Panc1 (cell line): ENCODE measurements around the gene DLG2. TPM values are rescaled to one million over a fixed set of nuclear protein-coding genes. Genes with fewer than 3 reads are reported as not detected.

Experiments
- ATAC-seq: fragments of 200-7000 bp; cut with Tn5 transposase; 2 replicates; pipeline ENCODE4 v1.9.1; 2020; ENCODE audit warnings: mild to moderate bottlenecking, moderate library complexity
- BruUV-seq: library from RNA; stranded (reverse); fragments of 400-500 nt; replicated peaks from 2 replicates; lab custom pipeline; 2021; lab: Mats Ljungman, UMichigan
- CTCF ChIA-PET: fragments of 300-600 bp; sonication (Branson Sonifier 250); formaldehyde crosslinking; loops from one replicate; lab custom pipeline; 2022; ENCODE audit warnings: antibody characterized with exemption; lab: Charles Lee
- POLR2A ChIA-PET: fragments of 300-600 bp; sonication (Branson Sonifier 250); formaldehyde crosslinking; loops from one replicate; lab custom pipeline; 2022; ENCODE audit warnings: antibody characterized with exemption; lab: Charles Lee
- DNase-seq: peaks from one replicate; pipeline ENCODE4 v3.0.0-alpha.2; 2010; ENCODE audit warnings: low read depth, low spot score
- H3K27ac ChIP-seq: 2 replicates; pipeline ENCODE4 v1.5.1; 2011; ENCODE audit warnings: mild to moderate bottlenecking, low read length, inconsistent platforms
- H3K27me3 ChIP-seq: fragments of 200-500 bp; sonication (Bioruptor generic); 2 replicates; pipeline ENCODE4 v1.6.0; 2014; ENCODE audit warnings: low read length, inconsistent platforms; ENCODE audit not compliant: control insufficient read depth, insufficient read depth
- H3K36me3 ChIP-seq: fragments of 200-500 bp; sonication (Bioruptor generic); 2 replicates; pipeline ENCODE4 v1.5.1; 2014; ENCODE audit warnings: inconsistent platforms, mild to moderate bottlenecking, low read length, moderate library complexity; ENCODE audit not compliant: control insufficient read depth, insufficient read depth
- H3K4me1 ChIP-seq: 2 replicates; pipeline ENCODE4 v1.5.1; 2011; ENCODE audit warnings: inconsistent platforms, mild to moderate bottlenecking, low read length, moderate library complexity; ENCODE audit not compliant: control insufficient read depth, insufficient read depth
- H3K4me3 ChIP-seq, 2 experiments: 2 replicates each; pipeline ENCODE4 v1.5.1; 2011 to 2012; ENCODE audit warnings: low read depth in 2 of 2, low read length in 2 of 2, mild to moderate bottlenecking in 2 of 2, inconsistent platforms in 1 of 2, moderate library complexity in 1 of 2
- H3K9me3 ChIP-seq: fragments of 200-500 bp; sonication (Bioruptor generic); 2 replicates; pipeline ENCODE4 v1.5.1; 2014; ENCODE audit warnings: low read depth, mild to moderate bottlenecking, inconsistent platforms, low read length, moderate library complexity; ENCODE audit not compliant: control insufficient read depth, insufficient read depth
- CTCF ChIP-seq: fragments of 450-650 bp; IDR thresholded peaks from 2 replicates; pipeline ENCODE4 v1.5.1; 2017; ENCODE audit warnings: mild to moderate bottlenecking
- POLR2AphosphoS5 ChIP-seq: IDR thresholded peaks from 2 replicates; pipeline ENCODE4 v1.6.1; 2012; ENCODE audit warnings: mild to moderate bottlenecking, low read depth, low read length, moderate library complexity
- REST ChIP-seq, 2 experiments: IDR thresholded peaks; 2 replicates each; pipeline ENCODE4 v1.6.1; 2011 to 2012; ENCODE audit warnings: low read depth in 2 of 2, control low read depth in 1 of 2, low read length in 1 of 2, mild to moderate bottlenecking in 1 of 2, moderate library complexity in 1 of 2; ENCODE audit not compliant: insufficient read depth in 1 of 2
- SIN3A ChIP-seq: IDR thresholded peaks from 2 replicates; pipeline ENCODE4 v1.6.1; 2012; ENCODE audit warnings: low read depth, mild to moderate bottlenecking, low read length, moderate library complexity, borderline replicate concordance; ENCODE audit not compliant: insufficient read depth
- TCF7L2 ChIP-seq: IDR thresholded peaks from 2 replicates; pipeline ENCODE4 v1.6.1; 2011; ENCODE audit warnings: mild to moderate bottlenecking, low read depth, low read length, inconsistent platforms
- in situ Hi-C: cut with HindIII; loops from 2 replicates; pipeline ENCODE4 v1.10.0; 2016; ENCODE audit warnings: low sequenced_read_pairs, low pct_unique_long_range_greater_than_20kb
- intact Hi-C: fragments of 100-400 bp; cut with micrococcal nuclease; formaldehyde crosslinking; loops from one replicate; pipeline ENCODE4 v1.10.0; 2022; ENCODE audit not compliant: unreplicated experiment
- total RNA-seq: library from RNA; stranded (reverse); gene quantifications from one replicate; pipeline ENCODE4 v1.2.1, GENCODE V29; 2021; ENCODE audit not compliant: unreplicated experiment

The DLG2 gene
- total RNA-seq, 1 experiment from 2014 or later, result 4.2 TPM

- BruUV-seq, result no TSS peak
- TF ChIP-seq REST (IDR thresholded peaks at IDR 0.05; ENCODE audit: insufficient read depth in 1 of 2, low read depth in 2 of 2, low read length in 1 of 2) (no peak), SIN3A (no peak), TCF7L2 (no peak), CTCF (no peak), POLR2AphosphoS5 (no peak)
- no peaks in the 10 kb centered on the region for H3K36me3 ChIP-seq
- ATAC-seq, result no peak
- in situ Hi-C loops (no loop called here), intact Hi-C loops (no loop called here)
- no peaks in the 10 kb centered on the region; the same call in 1 of the 2 replicates for H3K27me3 ChIP-seq
- H3K4me3 ChIP-seq, result no peak overlapping the region
- ChIA-PET CTCF (no interaction called here), POLR2A (no interaction called here)
- DNase-seq, result no peak
- H3K4me1 ChIP-seq, result no peaks in the 10 kb centered on the region
- H3K9me3 ChIP-seq, result no peaks in the 10 kb centered on the region
- no peak overlapping the region for H3K27ac ChIP-seq
Observed at GRCh38 chr11:84819128-84819527, 808.0 kb downstream of the DLG2 start.

GRCh38 chr11:84817998-84818397, 809.1 kb downstream of the DLG2 start:
- TF ChIP-seq SIN3A, result no peak
- no peak for TF ChIP-seq TCF7L2
- no peak for TF ChIP-seq POLR2AphosphoS5
- TF ChIP-seq CTCF, result no peak
- no peak for TF ChIP-seq REST (IDR thresholded peaks at IDR 0.05; ENCODE audit: insufficient read depth in 1 of 2, low read depth in 2 of 2, low read length in 1 of 2)
- intact Hi-C loops, result no loop called here
- no peaks in the 10 kb centered on the region for H3K4me1 ChIP-seq
- no peaks in the 10 kb centered on the region for H3K9me3 ChIP-seq
- ChIA-PET CTCF (no interaction called here), POLR2A (no interaction called here)
- H3K4me3 ChIP-seq, result no peak overlapping the region
- ATAC-seq, result no peak
- in situ Hi-C loops, result no loop called here
- no peak overlapping the region for H3K27ac ChIP-seq
- H3K27me3 ChIP-seq, result no peaks in the 10 kb centered on the region; the same call in 1 of the 2 replicates
- BruUV-seq, result no TSS peak
- H3K36me3 ChIP-seq, result no peaks in the 10 kb centered on the region
- DNase-seq, result no peak
